NOMO-1 treated with dmso at 0.1 percent for 144 hours (cell line): Measurements from ENCODE around the gene PTPN13.
"Not testable (repeated sequence)": the region's sequence is repeated elsewhere in the genome, so short reads cannot be mapped to it uniquely, and the experiment has no call there.

Source experiments
- DNase-seq: peaks from one replicate; lab custom pipeline; 2025; ENCODE audit not compliant: unreplicated experiment; lab: John Stamatoyannopoulos, UW

PTPN13 gene

GRCh38 chr4:86641516-86642090 lies 47.5 kb downstream of the PTPN13 start:
- no peak for DNase-seq

GRCh38 chr4:86644892-86645291 lies 50.8 kb downstream of the PTPN13 start:
- no peak for DNase-seq

GRCh38 chr4:86652332-86652932 lies 58.3 kb downstream of the PTPN13 start:
- DNase-seq, result no peak

- DNase-seq, result no peak
These were observed 59.2 kb downstream of the PTPN13 start for GRCh38 chr4:86653237-86653865.

GRCh38 chr4:86656781-86657180 lies 62.7 kb downstream of the PTPN13 start:
- DNase-seq, result not testable (repeated sequence)

GRCh38 chr4:86657382-86657781 lies 63.3 kb downstream of the PTPN13 start:
- DNase-seq, result no peak

GRCh38 chr4:86657910-86658309 lies 63.8 kb downstream of the PTPN13 start:
- no peak for DNase-seq

- no peak for DNase-seq
These were observed 66.3 kb downstream of the PTPN13 start for GRCh38 chr4:86660401-86660800.

- DNase-seq, result no peak
These were observed 66.9 kb downstream of the PTPN13 start for GRCh38 chr4:86661006-86661405.

- DNase-seq, result no peak
These were observed 67.3 kb downstream of the PTPN13 start for GRCh38 chr4:86661418-86661817.

GRCh38 chr4:86664959-86665358 lies 70.8 kb downstream of the PTPN13 start:
- no peak for DNase-seq

DNA sequence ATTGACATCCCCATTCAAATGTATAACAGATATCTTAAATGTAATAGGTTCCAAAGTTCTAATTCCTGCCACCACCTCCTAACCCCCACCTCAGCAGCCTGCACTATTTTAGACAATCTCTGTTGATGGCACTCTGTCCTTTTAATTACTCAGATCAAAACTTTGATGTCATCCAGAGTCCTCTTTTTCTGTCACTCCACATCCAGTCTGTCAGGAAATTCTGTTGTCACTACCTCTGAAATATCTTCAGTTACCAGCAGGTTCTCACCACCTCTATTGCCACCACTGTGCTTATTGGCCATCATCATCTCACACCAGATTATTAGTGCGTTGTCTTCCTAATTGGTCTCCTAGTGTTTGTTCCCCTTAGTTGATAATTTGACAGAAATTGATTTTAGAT lies 76.2 kb downstream of the PTPN13 start:
- no peak for DNase-seq

- DNase-seq, result no peak
These were observed 76.6 kb downstream of the PTPN13 start for GRCh38 chr4:86670756-86671155.

GRCh38 chr4:86675548-86675947 lies 81.4 kb downstream of the PTPN13 start:
- no peak for DNase-seq

DNA sequence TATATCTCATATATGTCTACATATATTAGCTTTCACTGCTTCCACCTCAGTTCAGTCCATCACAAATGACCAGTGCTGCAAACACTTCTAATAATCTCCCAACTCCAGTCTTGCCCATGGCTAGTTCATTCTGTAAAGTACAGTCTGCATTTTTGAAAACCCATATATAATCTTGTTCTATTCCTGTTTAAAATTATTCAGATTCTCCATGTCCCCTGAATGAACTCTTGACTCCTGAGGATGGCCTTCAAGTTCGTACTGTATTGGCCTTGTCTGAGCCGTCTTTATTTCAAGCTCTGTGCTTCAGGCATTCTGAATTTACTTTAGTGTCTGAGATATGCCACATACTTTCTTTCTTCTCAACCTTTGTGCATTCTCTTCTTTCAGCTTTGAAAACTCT lies 84.7 kb downstream of the PTPN13 start:
- no peak for DNase-seq

GRCh38 chr4:86679441-86679840 lies 85.3 kb downstream of the PTPN13 start:
- DNase-seq, result no peak

- no peak for DNase-seq
These were observed 89.1 kb downstream of the PTPN13 start for GRCh38 chr4:86683167-86683566.

- no peak for DNase-seq
These were observed 89.9 kb downstream of the PTPN13 start for GRCh38 chr4:86683983-86684382.

- DNase-seq, result no peak
These were observed 91.3 kb downstream of the PTPN13 start for GRCh38 chr4:86685401-86685800.

GRCh38 chr4:86686741-86687140 lies 92.6 kb downstream of the PTPN13 start:
- no peak for DNase-seq

DNA sequence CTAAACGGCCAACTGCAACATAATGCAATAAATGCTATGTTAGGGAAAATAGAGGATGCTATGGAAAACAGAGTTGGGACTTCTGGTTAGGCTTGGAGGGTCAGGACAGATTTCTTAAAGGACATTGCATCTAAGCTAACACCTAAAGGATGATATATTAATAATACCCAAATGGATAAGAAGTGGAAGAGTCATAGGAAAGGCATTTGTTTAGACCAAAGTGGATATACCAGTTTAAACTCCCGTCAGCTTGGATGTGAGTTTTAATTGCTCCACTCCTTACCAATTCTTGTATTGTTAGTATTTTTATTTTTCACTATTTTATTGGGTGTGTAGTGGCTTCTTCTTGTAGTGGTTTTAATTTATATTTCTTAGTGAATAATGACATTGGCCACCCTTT lies 93.9 kb downstream of the PTPN13 start:
- DNase-seq, result no peak

DNA sequence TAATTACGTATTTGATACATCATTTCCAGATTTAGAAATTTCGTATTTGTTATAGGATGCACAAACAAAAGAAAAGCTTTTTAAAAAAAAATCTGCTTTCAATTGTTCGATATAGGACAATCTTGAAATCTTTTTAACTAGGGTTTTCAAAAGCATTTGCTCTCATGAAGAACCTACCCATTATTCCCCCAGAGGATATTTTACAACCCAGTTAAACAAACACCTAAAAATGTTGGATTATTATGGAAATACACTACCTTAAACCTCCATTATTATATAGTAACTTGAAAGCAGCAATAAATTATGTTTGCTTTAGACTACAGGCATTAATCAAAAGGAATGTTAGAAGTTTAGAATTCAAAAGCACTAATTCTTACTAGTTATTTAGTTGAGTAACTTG lies 110.5 kb downstream of the PTPN13 start:
- DNase-seq, result no peak
